Stimulated activated CD8-positive, alpha-beta memory T cell treated with anti-CD3 and anti-CD28 coated beads, Interleukin-2, amount 100 ng/mL, for 48 hours (primary cell): ENCODE measurements around the gene WARS2.

ENCODE experiments used
- DNase-seq, 2 donors: peaks; one replicate each; pipeline ENCODE4 v3.0.0-alpha.2; 2020; ENCODE audit warnings: low read depth in 2 of 2

Gene WARS2

DNA sequence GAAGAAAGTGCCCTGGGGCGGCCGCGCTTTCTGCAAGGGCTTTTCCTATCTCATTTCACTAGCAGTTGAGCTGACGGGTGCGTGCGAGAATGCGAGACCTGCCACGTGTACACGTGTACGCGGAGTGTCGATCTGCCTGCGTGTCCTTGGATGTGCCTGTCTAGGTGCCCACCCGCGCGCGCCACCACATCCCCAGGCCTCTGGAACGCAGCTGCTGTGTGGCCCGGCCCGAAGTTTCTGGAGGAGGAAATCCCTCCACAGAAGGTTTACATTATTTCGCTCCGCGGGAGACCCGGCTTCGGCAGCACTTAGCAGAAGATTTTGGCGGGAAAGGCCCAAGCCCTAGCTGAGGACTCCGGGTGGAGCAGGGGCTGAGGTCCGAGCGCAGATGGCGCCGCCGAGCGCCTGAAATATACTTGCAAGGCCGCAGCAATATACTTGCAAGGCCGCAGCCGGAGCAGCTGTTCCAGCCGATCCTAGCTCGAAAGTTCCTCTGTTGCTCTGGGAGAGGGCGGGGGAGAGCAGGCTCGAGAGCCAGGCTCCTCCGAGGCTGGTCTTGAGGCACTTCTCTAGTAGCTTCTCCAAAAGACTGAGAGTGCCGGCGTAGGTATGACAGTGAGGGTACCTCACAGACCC, 156.2 kb downstream of the WARS2 start:
- DNase-seq = no peak

DNA sequence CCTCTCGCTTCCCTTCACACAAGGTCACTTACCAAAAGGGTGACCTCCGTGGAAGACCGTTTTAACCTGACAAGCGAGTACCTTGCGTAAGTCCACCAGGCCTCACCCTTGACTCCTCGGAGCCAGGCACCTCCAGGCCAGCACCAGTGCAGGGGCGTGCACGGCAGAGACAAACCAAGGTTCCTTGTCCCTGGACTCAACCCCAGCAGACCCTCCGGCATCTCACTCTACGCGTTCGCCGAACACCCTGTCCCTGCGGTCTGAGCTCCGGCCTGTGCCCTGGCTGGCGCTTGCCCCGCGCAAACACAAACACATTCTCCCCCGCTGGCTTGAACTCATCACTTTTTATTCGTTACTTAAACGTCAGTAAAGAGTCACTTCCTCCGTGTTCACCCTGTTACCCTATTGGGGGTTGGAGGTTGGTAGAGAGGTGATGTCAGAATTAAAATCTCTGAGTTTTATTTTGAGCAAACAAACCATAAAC, 156.9 kb downstream of the WARS2 start:
- DNase-seq = no peak

GRCh38 chr1:118982821-118983557, 157.5 kb downstream of the WARS2 start:
- DNase-seq = no peak

DNA sequence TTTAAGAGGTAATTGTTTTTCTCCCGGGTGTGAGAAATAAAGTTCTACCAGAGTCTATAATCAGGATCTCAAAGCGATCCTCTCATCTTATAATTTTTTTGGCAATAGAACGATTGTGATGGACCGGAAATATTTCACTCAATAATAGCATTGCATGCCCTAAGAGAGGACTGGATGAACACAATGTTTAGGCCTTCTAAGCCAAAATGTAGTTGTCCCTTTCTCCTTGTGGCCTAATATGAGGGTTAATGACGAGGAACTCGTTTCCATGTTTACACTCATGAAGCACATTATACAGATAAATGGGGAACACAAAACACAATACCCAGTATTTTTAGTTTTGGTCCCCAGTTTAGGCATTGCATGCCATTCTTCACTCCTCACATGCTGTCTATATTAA, 158.2 kb downstream of the WARS2 start:
- no peak for DNase-seq

DNA sequence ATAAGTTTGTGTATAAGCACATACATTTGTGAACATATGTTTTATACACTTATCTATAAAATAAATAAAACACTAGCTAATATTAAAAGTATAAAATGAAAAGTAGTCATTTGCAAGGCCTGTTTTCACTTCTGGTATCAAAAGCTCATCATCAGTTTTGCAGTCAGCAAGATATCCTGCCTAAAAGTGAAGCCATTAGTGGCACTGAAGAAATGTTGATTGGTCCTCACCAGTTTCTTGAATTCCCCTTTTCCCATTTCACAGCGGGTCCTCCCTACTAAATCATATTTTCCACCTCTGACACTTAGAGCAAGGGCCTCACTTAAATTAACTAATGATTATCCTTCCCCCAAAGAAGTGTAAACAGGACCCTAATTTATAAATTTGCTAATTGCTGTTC, 159.0 kb downstream of the WARS2 start:
- no peak for DNase-seq
